GM18868 (cell line): ENCODE measurements around the gene NFKBIE.

Experiments used
- ATAC-seq: cut with Tn5 transposase; IDR thresholded peaks from one replicate; pipeline ENCODE4 v1.9.1; 2021; ENCODE audit warnings: mild to moderate bottlenecking, moderate library complexity; ENCODE audit not compliant: unreplicated experiment

The NFKBIE gene

GRCh38 chr6:44258921-44259320, 6.4 kb downstream of the NFKBIE start:
- ATAC-seq, result no peak

GRCh38 chr6:44258325-44258863, 7.0 kb downstream of the NFKBIE start:
- ATAC-seq, result no peak

- ATAC-seq, result peak; percentile 21
Observed at GRCh38 chr6:44257753-44258324, 7.5 kb downstream of the NFKBIE start.

GRCh38 chr6:44257025-44257752, 8.2 kb downstream of the NFKBIE start, which contains the start of gene SLC35B2:
TSS of gene SLC35B2 (minus strand) at chr6:44257528. CDS start at chr6:44257410, 118 bp downstream.
- ATAC-seq, result peak; percentile 51

- ATAC-seq, result no peak
Observed at GRCh38 chr6:44256775-44257024, 8.7 kb downstream of the NFKBIE start.

GRCh38 chr6:44255871-44256774, 9.2 kb downstream of the NFKBIE start:
- no peak for ATAC-seq

- ATAC-seq, result no peak
Observed at GRCh38 chr6:44255105-44255808, 10.1 kb downstream of the NFKBIE start.

GRCh38 chr6:44254191-44255104, 10.9 kb downstream of the NFKBIE start:
- ATAC-seq, result no peak

- ATAC-seq, result no peak
Observed at GRCh38 chr6:44253307-44254101, 11.8 kb downstream of the NFKBIE start.

GRCh38 chr6:44251576-44252524, 13.5 kb downstream of the NFKBIE start:
- no peak for ATAC-seq

GRCh38 chr6:44250718-44251123, 14.6 kb downstream of the NFKBIE start:
- ATAC-seq, result no peak

- ATAC-seq, result no peak
Observed at GRCh38 chr6:44250067-44250717, 15.2 kb downstream of the NFKBIE start.

GRCh38 chr6:44249082-44249748, 16.1 kb downstream of the NFKBIE start:
- ATAC-seq, result no peak

- ATAC-seq, result no peak
Observed at GRCh38 chr6:44248579-44248978, 16.8 kb downstream of the NFKBIE start.

GRCh38 chr6:44247338-44248302, 17.7 kb downstream of the NFKBIE start:
- peak; percentile 25 for ATAC-seq
